ENCODE measurements around the gene ZNF718. TPM values are rescaled to one million over a fixed set of nuclear protein-coding genes. Genes with fewer than 3 reads are reported as not detected.
A peak's percentile ranks its signal among the peaks of the same experiment; 100 is the strongest.

ZNF718 gene
- total RNA-seq, 1 donor from 2014 or later: 10.7 TPM

DNA sequence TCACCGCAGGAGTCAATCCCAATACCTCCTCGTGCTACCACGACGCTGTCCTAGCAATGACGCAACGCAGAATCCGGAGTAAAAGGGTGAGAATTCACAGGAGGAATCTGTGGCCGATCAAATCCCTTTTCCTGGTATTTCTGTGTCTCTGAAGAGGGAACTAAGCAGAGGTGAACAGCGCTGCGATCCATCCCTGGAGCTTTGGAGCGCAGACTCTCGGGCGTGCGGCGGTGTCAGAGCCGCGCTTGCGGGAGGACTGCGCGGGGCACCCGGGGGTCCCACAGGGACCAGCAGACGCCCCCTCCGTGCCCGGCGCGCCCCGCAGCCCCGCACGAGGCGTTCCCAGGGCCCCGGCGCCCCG lies 17.2 kb upstream of the ZNF718 start:
- TF ChIP-seq, protein P1, sequence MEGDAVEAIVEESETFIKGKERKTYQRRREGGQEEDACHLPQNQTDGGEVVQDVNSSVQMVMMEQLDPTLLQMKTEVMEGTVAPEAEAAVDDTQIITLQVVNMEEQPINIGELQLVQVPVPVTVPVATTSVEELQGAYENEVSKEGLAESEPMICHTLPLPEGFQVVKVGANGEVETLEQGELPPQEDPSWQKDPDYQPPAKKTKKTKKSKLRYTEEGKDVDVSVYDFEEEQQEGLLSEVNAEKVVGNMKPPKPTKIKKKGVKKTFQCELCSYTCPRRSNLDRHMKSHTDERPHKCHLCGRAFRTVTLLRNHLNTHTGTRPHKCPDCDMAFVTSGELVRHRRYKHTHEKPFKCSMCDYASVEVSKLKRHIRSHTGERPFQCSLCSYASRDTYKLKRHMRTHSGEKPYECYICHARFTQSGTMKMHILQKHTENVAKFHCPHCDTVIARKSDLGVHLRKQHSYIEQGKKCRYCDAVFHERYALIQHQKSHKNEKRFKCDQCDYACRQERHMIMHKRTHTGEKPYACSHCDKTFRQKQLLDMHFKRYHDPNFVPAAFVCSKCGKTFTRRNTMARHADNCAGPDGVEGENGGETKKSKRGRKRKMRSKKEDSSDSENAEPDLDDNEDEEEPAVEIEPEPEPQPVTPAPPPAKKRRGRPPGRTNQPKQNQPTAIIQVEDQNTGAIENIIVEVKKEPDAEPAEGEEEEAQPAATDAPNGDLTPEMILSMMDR (IDR thresholded peaks at IDR 0.05; ENCODE audit: partially characterized antibody, unreplicated experiment): no peak
- no peak overlapping the region for H3K27ac Mint-ChIP-seq (ENCODE audit: unreplicated experiment)
- DNase-seq: no peak
- H3K36me3 Mint-ChIP-seq (ENCODE audit: unreplicated experiment): peaks cover 55% of the 10 kb centered on the region
- peaks cover 15% of the 10 kb centered on the region for H3K9me3 Mint-ChIP-seq (ENCODE audit: unreplicated experiment)
- peak overlapping the region; percentile 73 for H3K4me3 Mint-ChIP-seq (ENCODE audit: unreplicated experiment)
- peaks cover 24% of the 10 kb centered on the region for H3K27me3 Mint-ChIP-seq (ENCODE audit: unreplicated experiment)
- peaks cover 5% of the 10 kb centered on the region for H3K4me1 Mint-ChIP-seq (ENCODE audit: low read depth, unreplicated experiment)

DNA sequence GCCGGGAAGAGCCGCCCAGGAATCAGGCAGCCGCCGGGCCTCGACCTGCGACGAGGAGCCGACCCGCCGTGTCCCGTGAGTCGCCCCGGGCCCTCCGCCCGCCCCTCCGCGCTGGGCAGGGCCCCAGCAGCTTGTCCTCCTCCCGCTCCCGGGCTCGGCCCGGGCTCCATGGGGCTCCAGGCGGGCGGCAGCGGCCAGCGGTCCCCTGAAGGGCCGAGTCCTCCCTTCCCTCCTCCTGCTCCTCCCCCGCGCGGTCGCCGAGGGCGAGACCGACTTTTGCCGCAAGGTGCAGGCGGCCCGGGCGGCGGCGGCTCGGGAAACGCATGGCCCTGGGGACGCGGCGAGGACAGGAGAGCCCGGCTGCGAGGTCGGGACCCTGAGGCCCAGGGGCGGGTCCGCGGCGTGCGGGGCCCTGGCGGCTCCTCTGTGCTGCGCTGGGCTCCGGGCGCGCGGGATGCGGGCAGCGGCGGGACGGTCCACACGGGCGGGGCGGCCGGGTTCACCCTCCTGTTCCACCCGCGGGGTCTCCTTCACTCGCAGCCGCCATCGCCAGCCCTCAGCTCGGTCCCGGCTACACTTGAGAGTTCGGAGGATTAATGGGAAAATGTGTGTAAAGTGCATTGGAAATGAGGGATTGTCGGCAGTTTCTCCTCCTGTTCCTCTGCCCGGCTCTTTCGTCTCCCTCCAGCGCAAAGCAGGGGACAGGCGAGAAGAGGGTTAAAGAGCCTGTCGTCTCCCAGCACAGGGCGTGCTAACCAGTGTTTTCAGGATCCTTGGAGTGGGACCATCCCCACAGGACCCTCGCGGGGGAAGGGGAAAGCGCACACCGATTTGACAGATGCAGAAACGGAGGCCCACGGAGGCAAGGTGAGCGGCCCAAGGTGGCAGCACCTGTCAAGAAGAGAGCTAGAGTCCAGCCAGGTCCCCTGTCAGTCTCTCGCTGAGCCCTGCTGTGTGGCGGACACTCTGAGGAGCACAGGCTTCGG lies 16.6 kb upstream of the ZNF718 start:
- H3K27ac Mint-ChIP-seq (ENCODE audit: unreplicated experiment): peak overlapping the region; percentile 49
- peaks cover 5% of the 10 kb centered on the region for H3K4me1 Mint-ChIP-seq (ENCODE audit: low read depth, unreplicated experiment)
- TF ChIP-seq, protein P1 (IDR thresholded peaks at IDR 0.05; ENCODE audit: partially characterized antibody, unreplicated experiment): no peak
- peaks cover 17% of the 10 kb centered on the region for H3K9me3 Mint-ChIP-seq (ENCODE audit: unreplicated experiment)
- H3K4me3 Mint-ChIP-seq (ENCODE audit: unreplicated experiment): peak overlapping the region; percentile 72
- peaks cover 24% of the 10 kb centered on the region for H3K27me3 Mint-ChIP-seq (ENCODE audit: unreplicated experiment)
- DNase-seq: peak; percentile 57
- peaks cover 48% of the 10 kb centered on the region for H3K36me3 Mint-ChIP-seq (ENCODE audit: unreplicated experiment)

DNA sequence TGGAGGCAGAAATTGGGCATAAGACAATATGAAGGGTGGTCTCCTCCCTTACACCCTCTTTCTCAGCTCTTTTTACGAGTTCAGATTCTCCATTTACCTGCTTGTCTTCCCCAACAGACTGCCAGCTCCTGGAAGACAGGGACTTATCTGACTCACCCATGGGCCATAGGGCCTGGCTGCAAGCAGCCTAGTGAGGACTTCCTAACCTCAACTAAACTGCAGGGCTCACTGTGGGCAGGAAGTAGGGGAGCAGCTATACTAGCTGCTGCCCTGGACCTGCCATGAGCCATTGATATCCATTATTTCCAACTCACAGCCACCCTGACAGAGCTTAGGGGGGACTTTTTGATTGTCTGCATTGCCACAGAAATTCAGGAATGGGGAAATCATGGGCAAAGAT lies 11.5 kb upstream of the ZNF718 start:
- Mint-ChIP-seq H3K36me3 (ENCODE audit: unreplicated experiment) (peaks cover 31% of the 10 kb centered on the region), H3K9me3 (ENCODE audit: unreplicated experiment) (peaks cover 12% of the 10 kb centered on the region), H3K4me1 (ENCODE audit: low read depth, unreplicated experiment) (peaks cover 5% of the 10 kb centered on the region), H3K4me3 (ENCODE audit: unreplicated experiment) (no peak overlapping the region), H3K27ac (ENCODE audit: unreplicated experiment) (no peak overlapping the region), H3K27me3 (ENCODE audit: unreplicated experiment) (peaks cover 15% of the 10 kb centered on the region)
- DNase-seq: no peak
- TF ChIP-seq, protein P1 (IDR thresholded peaks at IDR 0.05; ENCODE audit: partially characterized antibody, unreplicated experiment): no peak

DNA sequence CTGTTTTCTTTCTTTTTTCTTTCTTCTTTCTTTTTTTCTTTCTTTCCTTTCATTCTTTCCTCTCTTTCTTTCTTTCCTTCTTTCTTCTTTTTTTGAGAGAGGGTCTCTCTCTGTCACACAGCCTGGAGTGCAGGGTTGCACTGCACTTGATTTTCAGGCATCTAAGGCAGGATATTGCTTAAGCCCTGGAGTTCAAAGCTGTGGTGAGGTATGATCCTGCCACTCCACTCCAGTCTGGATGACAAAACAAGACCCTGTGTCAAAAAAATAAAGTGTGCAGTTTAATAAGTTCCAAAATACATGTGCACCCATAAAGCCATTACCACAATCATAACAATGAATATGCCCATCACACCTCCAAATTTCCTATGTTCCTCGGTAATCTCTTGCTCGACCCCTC lies 10.6 kb upstream of the ZNF718 start:
- H3K27me3 Mint-ChIP-seq (ENCODE audit: unreplicated experiment): peaks cover 7% of the 10 kb centered on the region
- H3K9me3 Mint-ChIP-seq (ENCODE audit: unreplicated experiment): peaks cover 9% of the 10 kb centered on the region
- H3K4me1 Mint-ChIP-seq (ENCODE audit: low read depth, unreplicated experiment): peaks cover 4% of the 10 kb centered on the region
- DNase-seq: no peak
- TF ChIP-seq, protein P1 (IDR thresholded peaks at IDR 0.05; ENCODE audit: partially characterized antibody, unreplicated experiment): no peak
- no peak overlapping the region for H3K4me3 Mint-ChIP-seq (ENCODE audit: unreplicated experiment)
- no peak overlapping the region for H3K27ac Mint-ChIP-seq (ENCODE audit: unreplicated experiment)
- H3K36me3 Mint-ChIP-seq (ENCODE audit: unreplicated experiment): peaks cover 22% of the 10 kb centered on the region

DNA sequence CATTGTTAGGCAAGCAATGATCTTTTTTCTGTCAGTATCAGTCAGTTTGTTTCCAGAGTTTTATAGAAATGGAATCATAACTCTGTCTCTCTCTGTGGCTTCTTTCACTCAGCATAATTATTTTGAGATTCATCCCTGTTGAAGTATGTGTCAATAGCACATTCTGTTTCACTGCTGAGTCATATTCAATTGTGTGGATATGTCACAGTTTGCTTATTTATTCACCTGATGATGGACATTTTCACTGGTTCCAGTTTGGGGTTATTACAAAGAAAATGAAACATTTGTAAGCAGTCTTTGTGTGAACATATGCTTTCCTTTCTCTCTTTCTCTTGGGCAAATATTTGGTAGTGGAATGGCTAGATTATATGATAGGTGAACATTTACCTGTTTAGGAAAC lies 10.2 kb upstream of the ZNF718 start:
- Mint-ChIP-seq H3K4me1 (ENCODE audit: low read depth, unreplicated experiment) (peaks cover 2% of the 10 kb centered on the region), H3K9me3 (ENCODE audit: unreplicated experiment) (peaks cover 6% of the 10 kb centered on the region), H3K27ac (ENCODE audit: unreplicated experiment) (no peak overlapping the region), H3K4me3 (ENCODE audit: unreplicated experiment) (no peak overlapping the region), H3K36me3 (ENCODE audit: unreplicated experiment) (peaks cover 18% of the 10 kb centered on the region), H3K27me3 (ENCODE audit: unreplicated experiment) (peaks cover 3% of the 10 kb centered on the region)
- DNase-seq: no peak
- TF ChIP-seq, protein P1 (IDR thresholded peaks at IDR 0.05; ENCODE audit: partially characterized antibody, unreplicated experiment): no peak

Data from glutamatergic neuron (in vitro differentiated cells).